Gastroesophageal sphincter (tissue), 3 donors: ENCODE data around the gene PRPF38B.
A peak's percentile ranks its signal among the peaks of the same experiment; 100 is the strongest.

ENCODE experiments used
- EP300 ChIP-seq: sonication (generic); formaldehyde crosslinking; IDR thresholded peaks from one replicate; pipeline ENCODE4 v1.6.1; 2017; ENCODE audit warnings: antibody characterized with exemption, mild to moderate bottlenecking
- POLR2A ChIP-seq, 2 donors: fragments of 450-650 bp; IDR thresholded peaks; one replicate each; pipeline ENCODE4 v1.6.1; 2017; ENCODE audit warnings: antibody characterized with exemption in 2 of 2, mild to moderate bottlenecking in 2 of 2, moderate library complexity in 1 of 2
- POLR2AphosphoS5 ChIP-seq: sonication (generic); formaldehyde crosslinking; IDR thresholded peaks from one replicate; pipeline ENCODE4 v1.6.1; 2017; ENCODE audit warnings: antibody characterized with exemption
- TF ChIP-seq, protein P1 (sequence below), 4 experiments: fragments of 200-600 bp in 2 of 4; fragments of 450-650 bp in 2 of 4; sonication (generic) in 1 of 4; IDR thresholded peaks; one replicate each; pipeline ENCODE4 v1.5.1; 2017 to 2019; ENCODE audit warnings: antibody characterized with exemption in 4 of 4, mild to moderate bottlenecking in 2 of 4, moderate library complexity in 2 of 4

GRCh38 chr1:108643492-108644335 is 48.4 kb upstream of the PRPF38B start:
- TF ChIP-seq, protein P1, sequence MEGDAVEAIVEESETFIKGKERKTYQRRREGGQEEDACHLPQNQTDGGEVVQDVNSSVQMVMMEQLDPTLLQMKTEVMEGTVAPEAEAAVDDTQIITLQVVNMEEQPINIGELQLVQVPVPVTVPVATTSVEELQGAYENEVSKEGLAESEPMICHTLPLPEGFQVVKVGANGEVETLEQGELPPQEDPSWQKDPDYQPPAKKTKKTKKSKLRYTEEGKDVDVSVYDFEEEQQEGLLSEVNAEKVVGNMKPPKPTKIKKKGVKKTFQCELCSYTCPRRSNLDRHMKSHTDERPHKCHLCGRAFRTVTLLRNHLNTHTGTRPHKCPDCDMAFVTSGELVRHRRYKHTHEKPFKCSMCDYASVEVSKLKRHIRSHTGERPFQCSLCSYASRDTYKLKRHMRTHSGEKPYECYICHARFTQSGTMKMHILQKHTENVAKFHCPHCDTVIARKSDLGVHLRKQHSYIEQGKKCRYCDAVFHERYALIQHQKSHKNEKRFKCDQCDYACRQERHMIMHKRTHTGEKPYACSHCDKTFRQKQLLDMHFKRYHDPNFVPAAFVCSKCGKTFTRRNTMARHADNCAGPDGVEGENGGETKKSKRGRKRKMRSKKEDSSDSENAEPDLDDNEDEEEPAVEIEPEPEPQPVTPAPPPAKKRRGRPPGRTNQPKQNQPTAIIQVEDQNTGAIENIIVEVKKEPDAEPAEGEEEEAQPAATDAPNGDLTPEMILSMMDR (IDR thresholded peaks at IDR 0.05), result peak; percentile 49 to 90 (median 72)
- TF ChIP-seq POLR2AphosphoS5 (no peak), POLR2A (IDR thresholded peaks at IDR 0.05) (no peak), EP300 (no peak)
